PC-3 (cell line): ENCODE results near the gene UBASH3A. TPM values are rescaled to one million over a fixed set of nuclear protein-coding genes. Genes with fewer than 3 reads are reported as not detected.

Experiments
- ATAC-seq: fragments of 200-7000 bp; cut with Tn5 transposase; 2 replicates; pipeline ENCODE4 v1.9.1; 2020; ENCODE audit warnings: mild to moderate bottlenecking, moderate library complexity
- BruUV-seq: library from RNA; stranded (reverse); fragments of 400-500 nt; replicated peaks from 2 replicates; lab custom pipeline; 2021; lab: Mats Ljungman, UMichigan
- CTCF ChIA-PET: fragments of 300-600 bp; sonication (Branson Sonifier 250); formaldehyde crosslinking; loops from one replicate; lab custom pipeline; 2022; ENCODE audit warnings: antibody characterized with exemption; lab: Charles Lee
- POLR2A ChIA-PET: fragments of 300-600 bp; sonication (Branson Sonifier 250); formaldehyde crosslinking; loops from one replicate; lab custom pipeline; 2022; ENCODE audit warnings: antibody characterized with exemption; ENCODE audit not compliant: unreplicated experiment; lab: Charles Lee
- DNase-seq: peaks from one replicate; pipeline ENCODE4 v3.0.0-alpha.2; 2015
- H2AFZ ChIP-seq: fragments of 300-600 bp; sonication (generic); 2 replicates; pipeline ENCODE4 v1.6.0; 2016; ENCODE audit warnings: antibody characterized with exemption, low read length
- H3F3A ChIP-seq: fragments of 300-600 bp; sonication (generic); one replicate; pipeline ENCODE4 v1.6.0; 2017; ENCODE audit warnings: antibody characterized with exemption, low read length, control low read depth, mild to moderate bottlenecking; ENCODE audit not compliant: unreplicated experiment
- H3K27ac ChIP-seq: fragments of 300-600 bp; sonication (generic); 2 replicates; pipeline ENCODE4 v1.5.1; 2016; ENCODE audit warnings: mild to moderate bottlenecking, low read length
- H3K27me3 ChIP-seq: fragments of 300-600 bp; sonication (generic); 2 replicates; pipeline ENCODE4 v1.6.1; 2016; ENCODE audit warnings: low read length, mixed read lengths
- H3K36me3 ChIP-seq: fragments of 300-600 bp; sonication (generic); 2 replicates; pipeline ENCODE4 v1.6.1; 2016; ENCODE audit warnings: low read depth, mixed run types, low read length, mixed read lengths
- H3K4me1 ChIP-seq: fragments of 300-600 bp; sonication (generic); 2 replicates; pipeline ENCODE4 v1.5.1; 2016; ENCODE audit warnings: low read length; ENCODE audit not compliant: insufficient read depth
- H3K4me2 ChIP-seq: fragments of 300-600 bp; sonication (generic); 2 replicates; pipeline ENCODE4 v1.6.0; 2016; ENCODE audit warnings: low read length
- H3K4me3 ChIP-seq: fragments of 300-600 bp; sonication (generic); 2 replicates; pipeline ENCODE4 v1.5.1; 2016; ENCODE audit warnings: mild to moderate bottlenecking, low read length, mixed read lengths
- H3K79me2 ChIP-seq: fragments of 300-600 bp; sonication (generic); 2 replicates; pipeline ENCODE4 v1.6.1; 2017; ENCODE audit warnings: low read length, mixed read lengths
- H3K9ac ChIP-seq: fragments of 300-600 bp; sonication (generic); 2 replicates; pipeline ENCODE4 v1.6.0; 2016; ENCODE audit warnings: mild to moderate bottlenecking, low read length
- H3K9me2 ChIP-seq: fragments of 300-600 bp; sonication (generic); replicated peaks from 2 replicates; pipeline ENCODE4 v1.6.1; 2016; ENCODE audit warnings: mixed run types, low read length, mixed read lengths
- H3K9me3 ChIP-seq: fragments of 300-600 bp; sonication (generic); 2 replicates; pipeline ENCODE4 v1.6.1; 2016; ENCODE audit warnings: low read length, mixed read lengths
- H4K20me1 ChIP-seq: fragments of 300-600 bp; sonication (generic); 2 replicates; pipeline ENCODE4 v1.6.1; 2016; ENCODE audit warnings: low read length, mixed read lengths
- EZH2 ChIP-seq: fragments of 300-600 bp; sonication (generic); IDR thresholded peaks from one replicate; pipeline ENCODE4 v1.6.1; 2017; ENCODE audit warnings: antibody characterized with exemption, mild to moderate bottlenecking, low read length; ENCODE audit not compliant: unreplicated experiment
- EZH2phosphoT487 ChIP-seq: fragments of 300-600 bp; sonication (generic); IDR thresholded peaks from 2 replicates; pipeline ENCODE4 v1.6.1; 2018; ENCODE audit warnings: mild to moderate bottlenecking, antibody characterized with exemption, low read length, borderline replicate concordance
- intact Hi-C: fragments of 100-400 bp; cut with micrococcal nuclease; formaldehyde crosslinking; loops from 2 replicates; pipeline ENCODE4 v1.9.0; 2023
- total RNA-seq: library from RNA; depleted of rRNA; stranded (reverse); fragments of >200 nt; gene quantifications from 2 replicates; pipeline ENCODE4 v1.2.3, GENCODE V29; 2014
- TF ChIP-seq, protein P1 (sequence below): fragments of 300-600 bp; sonication (generic); conservative IDR thresholded peaks from 2 replicates; pipeline ENCODE4 v1.5.1; 2017; ENCODE audit warnings: antibody characterized with exemption, low read depth, mild to moderate bottlenecking, low read length

Gene UBASH3A
- total RNA-seq, 1 experiment from 2014 or later: 1.0 TPM

DNA sequence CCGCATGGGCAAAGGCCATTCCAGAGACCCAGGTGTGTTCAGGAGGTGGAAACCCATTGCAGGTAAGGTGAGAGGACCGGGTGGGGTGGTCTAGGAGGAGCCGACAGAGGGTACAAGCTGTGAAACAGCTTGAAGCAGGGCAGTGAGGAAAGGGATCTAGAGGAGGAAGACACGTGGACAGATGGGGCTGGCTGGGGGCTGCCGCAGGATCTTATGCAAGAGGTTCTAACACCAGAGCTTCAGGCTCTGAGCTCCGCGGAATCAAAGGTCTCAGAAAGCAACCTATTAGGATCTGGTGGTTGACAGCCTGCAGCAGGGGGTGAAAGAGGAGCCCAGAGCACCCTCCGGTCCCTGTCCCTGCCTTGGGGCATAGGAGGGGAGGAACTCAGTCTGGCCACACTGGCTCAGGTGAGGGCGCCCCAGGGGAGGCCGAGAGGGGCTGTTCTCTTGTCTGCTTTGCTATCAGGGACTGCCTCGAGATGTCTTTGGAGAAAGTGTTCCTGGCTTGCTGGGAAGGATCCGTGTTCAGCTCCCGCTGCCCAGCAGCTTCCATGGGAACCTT lies 39.3 kb upstream of the UBASH3A start:
- intact Hi-C loops: no loop called here
- ChIA-PET POLR2A (no interaction called here), CTCF (no interaction called here)
- Histone ChIP-seq H4K20me1 (no peaks in the 10 kb centered on the region), H3K4me1 (peaks cover 56% of the 10 kb centered on the region), H3K27ac (peak overlapping the region; percentile 97), H3F3A (no peaks in the 10 kb centered on the region), H2AFZ (no peak overlapping the region), H3K36me3 (no peaks in the 10 kb centered on the region), H3K9me2 (no peaks in the 10 kb centered on the region), H3K4me3 (no peak overlapping the region), H3K4me2 (0 out of 2 replicates have a peak overlapping the region, but pooled peaks have one; percentile 17), H3K79me2 (no peaks in the 10 kb centered on the region), H3K27me3 (no peaks in the 10 kb centered on the region), H3K9me3 (no peaks in the 10 kb centered on the region), H3K9ac (peak overlapping the region; percentile 87)
- DNase-seq (no peak), ATAC-seq (no peak)
- no TSS peak for BruUV-seq
- TF ChIP-seq EZH2: no peak
- no peak for TF ChIP-seq EZH2phosphoT487

DNA sequence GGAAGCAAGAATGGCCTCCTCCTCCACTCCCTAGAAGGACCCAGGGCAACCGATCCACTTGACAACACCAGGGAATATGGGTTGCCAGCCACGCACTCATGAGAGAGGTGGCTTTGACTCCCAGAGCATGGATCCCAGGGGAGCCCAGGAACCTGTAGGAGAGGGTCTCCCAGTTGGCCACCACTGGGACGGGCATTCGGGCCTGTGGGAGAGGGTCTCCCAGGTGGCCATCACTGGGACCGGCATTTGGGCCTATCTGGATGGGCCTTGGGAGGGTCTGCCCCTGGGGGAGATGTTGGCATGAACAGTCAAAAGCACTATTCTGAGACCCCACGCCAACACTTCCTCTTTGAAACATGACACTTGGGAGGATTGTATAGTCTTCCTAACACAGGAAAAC lies 37.9 kb upstream of the UBASH3A start:
- ChIA-PET CTCF (no interaction called here), POLR2A (interaction anchor here (0.7 kb wide), 1 partner anchor 15 kb away, joined by 5 read pairs; the partner anchor contains the start of gene TFF2)
- Histone ChIP-seq H3F3A (no peaks in the 10 kb centered on the region), H3K36me3 (no peaks in the 10 kb centered on the region), H3K79me2 (no peaks in the 10 kb centered on the region), H4K20me1 (no peaks in the 10 kb centered on the region), H2AFZ (no peak overlapping the region), H3K4me3 (no peak overlapping the region), H3K4me1 (peaks cover 56% of the 10 kb centered on the region), H3K27ac (peak overlapping the region; percentile 97), H3K9me3 (no peaks in the 10 kb centered on the region), H3K27me3 (no peaks in the 10 kb centered on the region), H3K4me2 (peak overlapping the region; percentile 58), H3K9me2 (no peaks in the 10 kb centered on the region), H3K9ac (peak overlapping the region; percentile 87)
- DNase-seq (no peak), ATAC-seq (no peak)
- intact Hi-C loops: loop anchor here (1.0 to 5.0 kb wide), 4 partner anchors 14 to 58 kb away; no protein-coding TSS in a partner anchor
- BruUV-seq: no TSS peak
- TF ChIP-seq, protein P1, sequence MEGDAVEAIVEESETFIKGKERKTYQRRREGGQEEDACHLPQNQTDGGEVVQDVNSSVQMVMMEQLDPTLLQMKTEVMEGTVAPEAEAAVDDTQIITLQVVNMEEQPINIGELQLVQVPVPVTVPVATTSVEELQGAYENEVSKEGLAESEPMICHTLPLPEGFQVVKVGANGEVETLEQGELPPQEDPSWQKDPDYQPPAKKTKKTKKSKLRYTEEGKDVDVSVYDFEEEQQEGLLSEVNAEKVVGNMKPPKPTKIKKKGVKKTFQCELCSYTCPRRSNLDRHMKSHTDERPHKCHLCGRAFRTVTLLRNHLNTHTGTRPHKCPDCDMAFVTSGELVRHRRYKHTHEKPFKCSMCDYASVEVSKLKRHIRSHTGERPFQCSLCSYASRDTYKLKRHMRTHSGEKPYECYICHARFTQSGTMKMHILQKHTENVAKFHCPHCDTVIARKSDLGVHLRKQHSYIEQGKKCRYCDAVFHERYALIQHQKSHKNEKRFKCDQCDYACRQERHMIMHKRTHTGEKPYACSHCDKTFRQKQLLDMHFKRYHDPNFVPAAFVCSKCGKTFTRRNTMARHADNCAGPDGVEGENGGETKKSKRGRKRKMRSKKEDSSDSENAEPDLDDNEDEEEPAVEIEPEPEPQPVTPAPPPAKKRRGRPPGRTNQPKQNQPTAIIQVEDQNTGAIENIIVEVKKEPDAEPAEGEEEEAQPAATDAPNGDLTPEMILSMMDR: no peak
- TF ChIP-seq EZH2phosphoT487 (no peak), EZH2 (no peak)

DNA sequence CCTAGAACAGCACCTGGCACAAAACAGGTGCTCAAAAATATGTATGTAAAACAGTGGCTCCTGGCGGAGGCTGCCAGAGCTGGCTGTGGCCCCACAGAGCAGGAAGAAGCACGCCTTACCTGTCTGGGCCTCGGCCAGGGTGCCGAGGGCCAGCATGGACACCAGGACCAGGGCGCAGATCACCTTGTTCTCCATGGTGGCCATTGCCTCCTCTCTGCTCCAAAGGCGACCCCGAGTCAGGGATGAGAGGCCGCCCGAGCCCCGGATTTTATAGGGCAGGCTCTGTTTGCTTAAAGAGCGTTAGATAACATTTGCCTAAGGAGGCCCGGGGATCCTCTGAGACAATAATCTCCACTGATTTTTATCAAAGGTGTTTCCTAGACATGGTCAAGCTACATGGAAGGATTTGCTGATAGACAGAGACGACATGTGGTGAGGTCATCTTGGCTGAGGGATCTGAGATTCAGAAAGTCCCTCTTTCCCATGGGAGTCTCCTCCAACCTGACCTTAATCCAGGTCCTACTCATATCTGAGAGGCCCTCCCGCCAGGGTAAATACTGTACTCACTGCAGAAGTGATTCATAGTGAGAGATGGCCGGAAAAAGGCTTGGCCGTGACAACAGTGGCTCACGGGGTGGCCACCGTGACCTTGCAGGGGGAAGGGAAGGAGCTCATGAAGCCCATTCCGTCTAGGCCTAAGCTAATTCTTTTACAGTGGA lies 37.3 kb upstream of the UBASH3A start, which contains the start of gene TFF1:
Gene TFF1 (minus strand): TSS at position 244 of the 719 bp plus-strand sequence. CDS start 40 bp downstream, at position 204.
- H3K9ac ChIP-seq: peak within 1 kb of the TSS; percentile 87
- intact Hi-C loops: loop anchor here (1.0 to 5.0 kb wide), 4 partner anchors 14 to 59 kb away; no protein-coding TSS in a partner anchor
- POLR2A ChIA-PET: interaction anchor here (0.6 to 1.3 kb wide), 6 partner anchors 10 to 29 kb away, joined by 3 to 11 read pairs (median 5); partner anchors contain the start of gene TFF2
- ATAC-seq (peak; percentile 93), DNase-seq (peak; percentile 95)
- H3K79me2 ChIP-seq: no peaks in the 10 kb centered on the region
- H3K4me3 ChIP-seq: no peak within 1 kb of the TSS
- H4K20me1 ChIP-seq: no peaks in the 10 kb centered on the region
- peaks cover 56% of the 10 kb centered on the region for H3K4me1 ChIP-seq
- H3K9me3 ChIP-seq: no peaks in the 10 kb centered on the region
- peak within 1 kb of the TSS; percentile 97 for H3K27ac ChIP-seq
- peak within 1 kb of the TSS; percentile 58 for H3K4me2 ChIP-seq
- no peaks in the 10 kb centered on the region for H3K9me2 ChIP-seq
- no peak within 1 kb of the TSS; the same call in 1 of the 2 replicates for H2AFZ ChIP-seq
- CTCF ChIA-PET: interaction anchor here (0.6 to 1.6 kb wide), 8 partner anchors 15 to 333 kb away, joined by 3 to 18 read pairs (median 8); no protein-coding TSS in a partner anchor
- TSS peak; percentile 77 for BruUV-seq
- H3K27me3 ChIP-seq: no peaks in the 10 kb centered on the region
- H3F3A ChIP-seq: no peaks in the 10 kb centered on the region
- TF ChIP-seq EZH2: no peak
- TF ChIP-seq EZH2phosphoT487: no peak
- TF ChIP-seq, protein P1: no peak
- no peaks in the 10 kb centered on the region for H3K36me3 ChIP-seq
